Peyer's patch (tissue), 4 donors: Measurements from ENCODE around the gene CRKL.

ENCODE experiments used
- POLR2A ChIP-seq, 2 donors: fragments of 450-650 bp; IDR thresholded peaks; one replicate each; pipeline ENCODE4 v1.5.1; 2017; ENCODE audit warnings: antibody characterized with exemption in 2 of 2, mild to moderate bottlenecking in 2 of 2, moderate library complexity in 2 of 2
- TF ChIP-seq, protein P1 (sequence below), 6 experiments: fragments of 450-650 bp in 4 of 6; fragments of 200-600 bp in 2 of 6; sonication (generic) in 1 of 6; IDR thresholded peaks; one replicate each; pipeline ENCODE4 v1.5.1; 2017 to 2019; ENCODE audit warnings: antibody characterized with exemption in 6 of 6, mild to moderate bottlenecking in 3 of 6, moderate library complexity in 1 of 6

- TF ChIP-seq, protein P1, sequence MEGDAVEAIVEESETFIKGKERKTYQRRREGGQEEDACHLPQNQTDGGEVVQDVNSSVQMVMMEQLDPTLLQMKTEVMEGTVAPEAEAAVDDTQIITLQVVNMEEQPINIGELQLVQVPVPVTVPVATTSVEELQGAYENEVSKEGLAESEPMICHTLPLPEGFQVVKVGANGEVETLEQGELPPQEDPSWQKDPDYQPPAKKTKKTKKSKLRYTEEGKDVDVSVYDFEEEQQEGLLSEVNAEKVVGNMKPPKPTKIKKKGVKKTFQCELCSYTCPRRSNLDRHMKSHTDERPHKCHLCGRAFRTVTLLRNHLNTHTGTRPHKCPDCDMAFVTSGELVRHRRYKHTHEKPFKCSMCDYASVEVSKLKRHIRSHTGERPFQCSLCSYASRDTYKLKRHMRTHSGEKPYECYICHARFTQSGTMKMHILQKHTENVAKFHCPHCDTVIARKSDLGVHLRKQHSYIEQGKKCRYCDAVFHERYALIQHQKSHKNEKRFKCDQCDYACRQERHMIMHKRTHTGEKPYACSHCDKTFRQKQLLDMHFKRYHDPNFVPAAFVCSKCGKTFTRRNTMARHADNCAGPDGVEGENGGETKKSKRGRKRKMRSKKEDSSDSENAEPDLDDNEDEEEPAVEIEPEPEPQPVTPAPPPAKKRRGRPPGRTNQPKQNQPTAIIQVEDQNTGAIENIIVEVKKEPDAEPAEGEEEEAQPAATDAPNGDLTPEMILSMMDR (IDR thresholded peaks at IDR 0.05) = no peak
- TF ChIP-seq POLR2A (IDR thresholded peaks at IDR 0.05) = no peak
These were observed 78.3 kb downstream of the CRKL start for GRCh38 chr22:20995329-20996030.
